Neural progenitor cell (in vitro differentiated cells): ENCODE data around the gene AZIN2. TPM values are rescaled to one million over a fixed set of nuclear protein-coding genes. Genes with fewer than 3 reads are reported as not detected.
A peak's percentile ranks its signal among the peaks of the same experiment; 100 is the strongest.

Experiments
- DNase-seq: peaks from one replicate; pipeline ENCODE4 v3.0.0-alpha.2; 2016; ENCODE audit warnings: low spot score
- H2AFZ ChIP-seq: fragments of 200-600 bp; sonication (generic); replicated peaks from 2 replicates; pipeline ENCODE4 v1.6.1; 2016; ENCODE audit warnings: antibody characterized with exemption
- H3F3A ChIP-seq: fragments of 200-600 bp; sonication (generic); 2 replicates; pipeline ENCODE4 v1.6.1; 2016; ENCODE audit warnings: antibody characterized with exemption, low read depth
- H3K27ac ChIP-seq: fragments of 200-600 bp; sonication (generic); 2 replicates; pipeline ENCODE4 v1.5.1; 2016; ENCODE audit warnings: mild to moderate bottlenecking
- H3K27me3 ChIP-seq: fragments of 200-600 bp; sonication (generic); 2 replicates; pipeline ENCODE4 v1.6.1; 2016; ENCODE audit warnings: mild to moderate bottlenecking, moderate library complexity
- H3K36me3 ChIP-seq: fragments of 200-600 bp; sonication (generic); 2 replicates; pipeline ENCODE4 v1.5.1; 2016
- H3K4me1 ChIP-seq: fragments of 200-600 bp; sonication (generic); 2 replicates; pipeline ENCODE4 v1.6.1; 2016; ENCODE audit warnings: mixed run types
- H3K4me2 ChIP-seq: fragments of 200-600 bp; sonication (generic); 2 replicates; pipeline ENCODE4 v1.6.1; 2016
- H3K4me3 ChIP-seq: fragments of 200-600 bp; sonication (generic); 2 replicates; pipeline ENCODE4 v1.5.1; 2016
- H3K79me2 ChIP-seq: fragments of 200-600 bp; sonication (generic); 2 replicates; pipeline ENCODE4 v1.6.1; 2016; ENCODE audit warnings: low read depth
- H3K9ac ChIP-seq: fragments of 200-600 bp; sonication (generic); 2 replicates; pipeline ENCODE4 v1.6.1; 2016
- H3K9me3 ChIP-seq: fragments of 200-600 bp; sonication (generic); 2 replicates; pipeline ENCODE4 v1.5.1; 2016; ENCODE audit warnings: low read depth
- H4K20me1 ChIP-seq: fragments of 200-600 bp; sonication (generic); 2 replicates; pipeline ENCODE4 v1.6.1; 2016; ENCODE audit warnings: low read depth
- H3K27ac Mint-ChIP-seq: 3 replicates; pipeline ENCODE4 v1.8.0; 2021; ENCODE audit warnings: mixed read lengths
- H3K27me3 Mint-ChIP-seq: 2 replicates; pipeline ENCODE4 v1.8.0; 2022; ENCODE audit warnings: low read depth, mild to moderate bottlenecking, inconsistent platforms, moderate library complexity, mixed read lengths; ENCODE audit not compliant: insufficient read depth
- H3K36me3 Mint-ChIP-seq: 3 replicates; pipeline ENCODE4 v1.8.0; 2021; ENCODE audit warnings: mixed read lengths
- H3K4me1 Mint-ChIP-seq: 3 replicates; pipeline ENCODE4 v1.8.0; 2021; ENCODE audit warnings: mixed read lengths
- H3K4me3 Mint-ChIP-seq: 3 replicates; pipeline ENCODE4 v1.8.0; 2021; ENCODE audit warnings: mild to moderate bottlenecking, moderate library complexity, mixed read lengths
- H3K9me3 Mint-ChIP-seq: 3 replicates; pipeline ENCODE4 v1.8.0; 2020; ENCODE audit warnings: mixed read lengths
- EZH2 ChIP-seq: fragments of 200-600 bp; sonication (generic); IDR thresholded peaks from 2 replicates; pipeline ENCODE4 v1.6.1; 2017; ENCODE audit warnings: antibody characterized with exemption, mild to moderate bottlenecking, moderate library complexity
- EZH2phosphoT487 ChIP-seq: fragments of 200-600 bp; sonication (generic); IDR thresholded peaks from 2 replicates; pipeline ENCODE4 v1.6.1; 2017; ENCODE audit warnings: antibody characterized with exemption
- total RNA-seq: library from RNA; depleted of rRNA; stranded (reverse); fragments of >200 nt; gene quantifications from 2 replicates; pipeline ENCODE4 v1.2.3, GENCODE V29; 2015; ENCODE audit warnings: low replicate concordance
- TF ChIP-seq, protein P1 (sequence below): fragments of 200-600 bp; sonication (generic); IDR thresholded peaks from 2 replicates; pipeline ENCODE4 v1.5.1; 2017; ENCODE audit warnings: antibody characterized with exemption, mild to moderate bottlenecking

Gene AZIN2
- total RNA-seq, 1 donor from 2014 or later = 1.3 TPM

DNA sequence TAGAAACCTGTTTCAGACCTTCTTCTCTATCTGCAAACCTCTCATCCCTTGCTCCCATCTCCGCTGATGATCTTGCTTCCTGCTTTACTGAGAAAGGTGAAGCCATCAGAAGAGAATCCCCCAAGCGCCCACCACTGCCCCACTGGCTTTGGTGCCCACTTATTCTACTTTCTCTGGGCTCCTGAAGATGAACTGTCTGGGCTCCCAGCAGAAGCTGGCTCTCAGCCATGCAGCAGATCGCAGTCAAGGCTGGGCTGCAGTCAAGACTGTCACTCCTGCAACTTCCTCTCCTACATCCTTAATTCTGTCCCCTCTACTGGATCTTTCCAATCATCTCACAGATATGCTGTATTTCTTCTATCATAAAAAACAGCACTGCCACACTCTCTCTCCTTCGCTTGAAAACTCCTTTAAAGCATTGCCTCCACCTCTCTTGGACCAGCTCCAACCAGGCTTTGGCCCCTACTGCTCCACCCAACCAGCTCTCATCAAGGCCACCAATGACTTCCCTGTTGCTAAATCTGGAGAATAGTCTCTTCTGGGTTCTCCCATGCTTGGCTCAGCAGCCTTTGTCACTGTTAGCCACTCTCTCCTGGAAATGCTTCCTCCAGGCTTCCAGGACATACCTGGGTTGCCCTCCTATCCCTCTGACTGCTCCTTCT, 75.1 kb downstream of the AZIN2 start:
- peaks cover 17% of the 10 kb centered on the region for H3K36me3 Mint-ChIP-seq
- peaks cover 40% of the 10 kb centered on the region for H3F3A ChIP-seq
- H3K27me3 Mint-ChIP-seq = peaks cover 14% of the 10 kb centered on the region
- no peak overlapping the region for H3K4me3 ChIP-seq
- no peaks in the 10 kb centered on the region for H3K79me2 ChIP-seq
- no peaks in the 10 kb centered on the region for H3K36me3 ChIP-seq
- no peak overlapping the region for H3K9ac ChIP-seq
- no peak overlapping the region for H3K4me2 ChIP-seq
- H3K4me1 ChIP-seq = peaks cover 34% of the 10 kb centered on the region
- H3K27ac Mint-ChIP-seq = no peak overlapping the region
- H3K27ac ChIP-seq = no peak overlapping the region
- H4K20me1 ChIP-seq = peaks cover 6% of the 10 kb centered on the region
- peaks cover 62% of the 10 kb centered on the region for H3K4me1 Mint-ChIP-seq
- no peak overlapping the region for H2AFZ ChIP-seq
- no peak for DNase-seq
- H3K9me3 Mint-ChIP-seq = no peaks in the 10 kb centered on the region
- no peaks in the 10 kb centered on the region for H3K9me3 ChIP-seq
- TF ChIP-seq, protein P1, sequence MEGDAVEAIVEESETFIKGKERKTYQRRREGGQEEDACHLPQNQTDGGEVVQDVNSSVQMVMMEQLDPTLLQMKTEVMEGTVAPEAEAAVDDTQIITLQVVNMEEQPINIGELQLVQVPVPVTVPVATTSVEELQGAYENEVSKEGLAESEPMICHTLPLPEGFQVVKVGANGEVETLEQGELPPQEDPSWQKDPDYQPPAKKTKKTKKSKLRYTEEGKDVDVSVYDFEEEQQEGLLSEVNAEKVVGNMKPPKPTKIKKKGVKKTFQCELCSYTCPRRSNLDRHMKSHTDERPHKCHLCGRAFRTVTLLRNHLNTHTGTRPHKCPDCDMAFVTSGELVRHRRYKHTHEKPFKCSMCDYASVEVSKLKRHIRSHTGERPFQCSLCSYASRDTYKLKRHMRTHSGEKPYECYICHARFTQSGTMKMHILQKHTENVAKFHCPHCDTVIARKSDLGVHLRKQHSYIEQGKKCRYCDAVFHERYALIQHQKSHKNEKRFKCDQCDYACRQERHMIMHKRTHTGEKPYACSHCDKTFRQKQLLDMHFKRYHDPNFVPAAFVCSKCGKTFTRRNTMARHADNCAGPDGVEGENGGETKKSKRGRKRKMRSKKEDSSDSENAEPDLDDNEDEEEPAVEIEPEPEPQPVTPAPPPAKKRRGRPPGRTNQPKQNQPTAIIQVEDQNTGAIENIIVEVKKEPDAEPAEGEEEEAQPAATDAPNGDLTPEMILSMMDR = no peak
- TF ChIP-seq EZH2 = no peak
- no peak for TF ChIP-seq EZH2phosphoT487
- H3K27me3 ChIP-seq = no peaks in the 10 kb centered on the region
- H3K4me3 Mint-ChIP-seq = no peak overlapping the region

DNA sequence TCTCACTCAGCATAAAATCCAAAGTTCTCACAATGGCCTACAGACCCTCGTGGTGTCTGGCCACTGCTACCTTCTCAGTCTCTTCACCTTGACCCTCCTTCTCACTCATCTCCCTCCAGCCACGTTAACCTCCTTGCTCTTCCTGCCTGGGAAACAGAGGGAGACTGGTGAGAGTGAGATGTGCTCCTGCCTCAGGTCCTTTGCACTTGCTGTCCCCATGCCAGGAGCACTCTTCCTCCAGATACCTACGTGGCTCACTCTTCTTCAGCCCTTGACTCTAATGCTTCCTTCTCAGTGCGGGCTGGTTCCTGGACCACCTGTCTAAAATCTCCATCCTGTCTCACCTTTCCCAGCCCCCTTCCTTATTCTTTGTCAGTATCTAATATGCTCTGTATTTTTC, 76.2 kb downstream of the AZIN2 start:
- Histone ChIP-seq H4K20me1 (no peaks in the 10 kb centered on the region), H3K36me3 (no peaks in the 10 kb centered on the region), H3K27ac (no peak overlapping the region), H3F3A (peaks cover 39% of the 10 kb centered on the region), H3K4me3 (no peak overlapping the region), H2AFZ (no peak overlapping the region), H3K4me2 (no peak overlapping the region), H3K9ac (no peak overlapping the region), H3K9me3 (no peaks in the 10 kb centered on the region), H3K79me2 (no peaks in the 10 kb centered on the region), H3K4me1 (peaks cover 34% of the 10 kb centered on the region), H3K27me3 (no peaks in the 10 kb centered on the region)
- Mint-ChIP-seq H3K4me1 (peaks cover 62% of the 10 kb centered on the region), H3K4me3 (peak overlapping the region; percentile 3), H3K27ac (no peak overlapping the region), H3K9me3 (no peaks in the 10 kb centered on the region), H3K27me3 (peaks cover 18% of the 10 kb centered on the region), H3K36me3 (peaks cover 19% of the 10 kb centered on the region)
- no peak for TF ChIP-seq EZH2
- TF ChIP-seq, protein P1 = no peak
- TF ChIP-seq EZH2phosphoT487 = no peak
- no peak for DNase-seq

DNA sequence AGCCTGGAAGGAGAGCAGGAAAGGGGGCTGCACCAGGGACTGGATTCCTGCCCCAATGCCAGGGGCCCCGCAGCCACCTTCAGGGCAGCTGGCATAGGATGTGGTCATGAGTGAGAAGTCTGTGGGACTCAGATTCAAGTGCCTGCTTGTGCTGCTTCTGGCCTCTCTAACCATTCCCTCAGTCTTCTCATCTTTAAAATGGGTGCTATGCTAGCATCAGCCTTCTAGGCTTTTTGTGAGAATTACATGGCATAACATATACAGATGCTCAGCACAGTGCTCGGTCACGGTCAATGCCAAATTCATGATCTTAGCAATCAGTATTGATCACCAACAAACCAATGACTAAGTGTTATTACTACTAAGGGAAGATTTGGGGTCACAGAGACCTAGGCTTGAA, 77.4 kb downstream of the AZIN2 start:
- Mint-ChIP-seq H3K36me3 (peaks cover 19% of the 10 kb centered on the region), H3K4me1 (peaks cover 59% of the 10 kb centered on the region), H3K27me3 (peaks cover 14% of the 10 kb centered on the region), H3K9me3 (no peaks in the 10 kb centered on the region), H3K27ac (no peak overlapping the region), H3K4me3 (no peak overlapping the region)
- Histone ChIP-seq H3K4me1 (peaks cover 24% of the 10 kb centered on the region), H3F3A (peaks cover 30% of the 10 kb centered on the region), H3K36me3 (no peaks in the 10 kb centered on the region), H3K27ac (no peak overlapping the region), H2AFZ (no peak overlapping the region), H3K9me3 (no peaks in the 10 kb centered on the region), H3K27me3 (no peaks in the 10 kb centered on the region), H3K4me3 (no peak overlapping the region), H3K9ac (no peak overlapping the region), H4K20me1 (no peaks in the 10 kb centered on the region), H3K4me2 (no peak overlapping the region), H3K79me2 (no peaks in the 10 kb centered on the region)
- TF ChIP-seq, protein P1 = no peak
- TF ChIP-seq EZH2 (no peak), EZH2phosphoT487 (no peak)
- no peak for DNase-seq
